K562 (cell line): ENCODE measurements around the gene OR2V1. TPM values are rescaled to one million over a fixed set of nuclear protein-coding genes. Genes with fewer than 3 reads are reported as not detected.

Experiments
- CBX3 ChIP-seq, 2 experiments: IDR thresholded peaks; 1 replicate in 1 of 2; 2 replicates in 1 of 2; pipeline ENCODE4 v1.6.1; 2012; ENCODE audit warnings: inconsistent platforms in 2 of 2, low read length in 2 of 2, borderline replicate concordance in 1 of 2, control low read depth in 1 of 2
- CHCHD3 ChIP-seq: fragments of 250-450 bp; sonication (Bioruptor Pico); IDR thresholded peaks from 2 replicates; pipeline ENCODE4 v2.1.2; 2022; ENCODE audit warnings: mild to moderate bottlenecking
- HMGN3 ChIP-seq: IDR thresholded peaks from 2 replicates; pipeline ENCODE4 v1.6.1; 2011; ENCODE audit warnings: borderline replicate concordance, low read depth, mild to moderate bottlenecking, mixed read lengths, low read length; ENCODE audit not compliant: insufficient read length; ENCODE audit errors: extremely low read depth
- L3MBTL2 ChIP-seq: fragments of 450-650 bp; IDR thresholded peaks from 2 replicates; pipeline ENCODE4 v1.6.1; 2016; ENCODE audit warnings: mild to moderate bottlenecking, moderate library complexity
- NFE2 ChIP-seq: IDR thresholded peaks from 2 replicates; pipeline ENCODE4 v1.6.1; 2014; ENCODE audit warnings: antibody characterized with exemption, low read depth
- RAD21 ChIP-seq, 2 experiments: fragments of 250-450 bp in 1 of 2; fragments of 450-650 bp in 1 of 2; sonication (Bioruptor Pico) in 1 of 2; formaldehyde crosslinking in 1 of 2; IDR thresholded peaks in 1 of 2; conservative IDR thresholded peaks in 1 of 2; 2 replicates each; pipeline versions ENCODE4 v1.4.0 to v1.8.0; 2020 to 2022; ENCODE audit warnings: mild to moderate bottlenecking in 2 of 2, moderate library complexity in 1 of 2
- REST ChIP-seq, 2 experiments: fragments of 450-650 bp; formaldehyde crosslinking in 1 of 2; IDR thresholded peaks; 2 replicates each; pipeline versions ENCODE4 v1.4.0 to v1.6.1; 2014 to 2020; ENCODE audit warnings: mild to moderate bottlenecking in 2 of 2, borderline replicate concordance in 1 of 2, low read depth in 1 of 2
- THRA ChIP-seq: fragments of 450-650 bp; IDR thresholded peaks from 2 replicates; pipeline ENCODE4 v1.6.1; 2017; ENCODE audit warnings: mild to moderate bottlenecking, moderate library complexity
- USF1 ChIP-seq: sonication (generic); formaldehyde crosslinking; IDR thresholded peaks from 2 replicates; pipeline ENCODE4 v1.9.0; 2022; ENCODE audit warnings: mild to moderate bottlenecking, missing genetic modification reagents
- ZBTB7A ChIP-seq: IDR thresholded peaks from 2 replicates; pipeline ENCODE4 v1.6.1; 2011; ENCODE audit warnings: low read depth, mild to moderate bottlenecking, low read length, moderate library complexity, borderline replicate concordance; ENCODE audit not compliant: control insufficient read depth
- ZNF592 ChIP-seq: fragments of 450-650 bp; IDR thresholded peaks from 2 replicates; pipeline ENCODE4 v1.6.1; 2017; ENCODE audit warnings: antibody characterized with exemption, mild to moderate bottlenecking
- polyA plus RNA-seq, 8 experiments: library from polyadenylated mRNA; depleted of rRNA in 4 of 8; stranded (reverse) in 5 of 8; unstranded in 3 of 8; fragments of >200 nt; fragmentation: Nextera tagmentation in 2 of 8; fragmentation: Illumina TruSeq in 1 of 8; extraction: Ambion mirVana in 2 of 8; extraction: Trizol in 1 of 8; gene quantifications; 2 replicates each; pipeline versions ENCODE4 v1.2.1 to v1.2.3, GENCODE V29; 2011 to 2014; ENCODE audit warnings: inconsistent platforms in 1 of 8, missing spikeins in 1 of 8
- total RNA-seq, 7 experiments: library from RNA; depleted of rRNA in 6 of 7; stranded (reverse); fragments of >200 nt in 6 of 7; fragmentation: Illumina TruSeq in 2 of 7; extraction: Trizol in 2 of 7; gene quantifications; 2 replicates each; pipeline versions ENCODE4 v1.2.1 to v1.2.3, GENCODE V29; 2011 to 2021; ENCODE audit warnings: low replicate concordance in 1 of 7

Gene OR2V1
- total and polyA plus RNA-seq, 9 of the 15 experiments (the other 6 are each of a cell fraction or from before 2014, with no cell fraction given) = 0.04 to 0.28 (median 0.15) TPM; not detected in 5

GRCh38 chr5:181160152-181160754 lies 29.3 kb upstream of the OR2V1 start (continued):
- TF ChIP-seq REST (IDR thresholded peaks at IDR 0.05; ENCODE audit: borderline replicate concordance) (no peak), REST (CRISPR knock-in tag; IDR thresholded peaks at IDR 0.05; ENCODE audit: low read depth) (no peak), L3MBTL2 (peak; percentile 79), USF1 (CRISPR knock-in tag) (0 out of 2 replicates have a peak, but pooled peaks have one; percentile 13), THRA (peak; percentile 76), CHCHD3 (no peak), ZNF592 (peak; percentile 87), HMGN3 (peak; percentile 56), ZBTB7A (peak; percentile 35; the same call in 1 of the 2 replicates), CBX3 (IDR thresholded peaks at IDR 0.05; ENCODE audit: borderline replicate concordance in 1 of 2, low read length in 2 of 2) (0 out of 3 replicates have a peak, but pooled peaks of 1 of the 2 experiments have one; percentile 9), RAD21 (CRISPR knock-in tag; conservative IDR thresholded peaks at IDR 0.05 in 1 of 2, IDR thresholded peaks at IDR 0.05 in 1 of 2) (no peak), NFE2 (peak; percentile 60; the same call in 1 of the 2 replicates)
